HEK293 (cell line): ENCODE measurements around the gene ITPKC.
A peak's percentile ranks its signal among the peaks of the same experiment; 100 is the strongest.

Experiments used
- CTCF ChIA-PET: fragments of 350-600 bp; formaldehyde crosslinking; extraction: SDS; loops from one replicate; lab custom pipeline; 2021; ENCODE audit warnings: antibody characterized with exemption; lab: Yijun Ruan, JAX
- POLR2A ChIA-PET: fragments of 300-600 bp; formaldehyde crosslinking; extraction: SDS; loops from one replicate; lab custom pipeline; 2020; ENCODE audit warnings: antibody characterized with exemption, inconsistent platforms; lab: Yijun Ruan, JAX
- H3K27ac ChIP-seq: fragments of 200-500 bp; sonication (Bioruptor generic); 2 replicates; pipeline ENCODE4 v1.5.1; 2014; ENCODE audit warnings: low read depth, low read length, control low read depth, inconsistent platforms; ENCODE audit errors: extremely low read depth
- H3K36me3 ChIP-seq, 2 experiments: fragments of 200-500 bp in 1 of 2; sonication (Bioruptor generic) in 1 of 2; 1 replicate in 1 of 2; 2 replicates in 1 of 2; pipeline ENCODE4 v1.5.1; 2014 to 2017; ENCODE audit warnings: inconsistent platforms in 2 of 2, low read length in 2 of 2; ENCODE audit not compliant: control insufficient read depth in 2 of 2, insufficient read depth in 1 of 2
- H3K4me1 ChIP-seq: fragments of 200-500 bp; sonication (Bioruptor generic); 2 replicates; pipeline ENCODE4 v1.5.1; 2014; ENCODE audit warnings: mild to moderate bottlenecking, low read length, inconsistent platforms; ENCODE audit not compliant: control insufficient read depth, insufficient read depth
- H3K4me3 ChIP-seq: 2 replicates; pipeline ENCODE4 v1.5.1; 2011; ENCODE audit warnings: low read depth, mild to moderate bottlenecking, control low read depth, low read length, moderate library complexity
- H3K9me3 ChIP-seq: fragments of 200-500 bp; sonication (Bioruptor generic); 2 replicates; pipeline ENCODE4 v1.5.1; 2014; ENCODE audit warnings: low read depth, low read length, inconsistent platforms; ENCODE audit not compliant: control insufficient read depth, insufficient read depth
- FEZF1 ChIP-seq: fragments of 450-650 bp; formaldehyde crosslinking; IDR thresholded peaks from 2 replicates; pipeline ENCODE4 v1.5.1; 2016; ENCODE audit warnings: missing biosample characterization, missing genetic modification characterization
- GLIS1 ChIP-seq: fragments of 450-650 bp; formaldehyde crosslinking; IDR thresholded peaks from 2 replicates; pipeline ENCODE4 v1.5.1; 2016; ENCODE audit warnings: missing biosample characterization, missing genetic modification characterization
- IKZF3 ChIP-seq: fragments of 450-650 bp; IDR thresholded peaks from 2 replicates; pipeline ENCODE4 v1.5.0; 2018; ENCODE audit warnings: missing biosample characterization, mild to moderate bottlenecking, missing genetic modification characterization, moderate library complexity
- KLF16 ChIP-seq: fragments of 450-650 bp; formaldehyde crosslinking; IDR thresholded peaks from 2 replicates; pipeline ENCODE4 v1.5.1; 2017; ENCODE audit warnings: missing biosample characterization, missing genetic modification characterization
- SCRT2 ChIP-seq: fragments of 450-650 bp; formaldehyde crosslinking; IDR thresholded peaks from 2 replicates; pipeline ENCODE4 v1.5.1; 2016; ENCODE audit warnings: missing biosample characterization, missing genetic modification characterization
- TRIM28 ChIP-seq: IDR thresholded peaks from 2 replicates; pipeline ENCODE4 v1.6.1; 2011; ENCODE audit warnings: low read length, control low read depth, borderline replicate concordance
- ZBTB48 ChIP-seq: fragments of 450-650 bp; formaldehyde crosslinking; IDR thresholded peaks from 2 replicates; pipeline ENCODE4 v1.5.1; 2016; ENCODE audit warnings: missing biosample characterization, missing genetic modification characterization
- ZFP41 ChIP-seq: fragments of 450-650 bp; formaldehyde crosslinking; IDR thresholded peaks from 2 replicates; pipeline ENCODE4 v1.5.1; 2016; ENCODE audit warnings: missing biosample characterization, missing genetic modification characterization, borderline replicate concordance
- ZNF112 ChIP-seq: fragments of 450-650 bp; formaldehyde crosslinking; IDR thresholded peaks from 2 replicates; pipeline ENCODE4 v1.5.0; 2017; ENCODE audit warnings: missing biosample characterization, missing genetic modification characterization
- ZNF146 ChIP-seq: fragments of 450-650 bp; formaldehyde crosslinking; IDR thresholded peaks from 2 replicates; pipeline ENCODE4 v1.5.1; 2016; ENCODE audit warnings: missing biosample characterization, missing genetic modification characterization
- ZNF248 ChIP-seq: fragments of 450-650 bp; formaldehyde crosslinking; IDR thresholded peaks from 2 replicates; pipeline ENCODE4 v1.5.1; 2017; ENCODE audit warnings: missing biosample characterization, missing genetic modification characterization
- ZNF354C ChIP-seq: fragments of 450-650 bp; formaldehyde crosslinking; IDR thresholded peaks from 2 replicates; pipeline ENCODE4 v1.5.1; 2016; ENCODE audit warnings: missing biosample characterization, missing genetic modification characterization, low read depth, borderline replicate concordance
- ZNF366 ChIP-seq: fragments of 450-650 bp; formaldehyde crosslinking; conservative IDR thresholded peaks from 2 replicates; pipeline ENCODE4 v1.5.1; 2016; ENCODE audit warnings: missing biosample characterization, missing genetic modification characterization
- ZNF394 ChIP-seq: fragments of 450-650 bp; formaldehyde crosslinking; IDR thresholded peaks from 2 replicates; pipeline ENCODE4 v1.5.1; 2016; ENCODE audit warnings: missing biosample characterization, missing genetic modification characterization, mild to moderate bottlenecking, moderate library complexity, borderline replicate concordance
- ZNF548 ChIP-seq: fragments of 450-650 bp; formaldehyde crosslinking; IDR thresholded peaks from 2 replicates; pipeline ENCODE4 v1.5.1; 2016; ENCODE audit warnings: missing biosample characterization, missing genetic modification characterization
- ZNF555 ChIP-seq: fragments of 450-650 bp; formaldehyde crosslinking; conservative IDR thresholded peaks from 2 replicates; pipeline ENCODE4 v1.5.1; 2017; ENCODE audit warnings: missing biosample characterization, mild to moderate bottlenecking, missing genetic modification characterization, inconsistent platforms
- ZNF585B ChIP-seq: fragments of 450-650 bp; formaldehyde crosslinking; IDR thresholded peaks from 2 replicates; pipeline ENCODE4 v1.5.1; 2016; ENCODE audit warnings: missing biosample characterization, missing genetic modification characterization
- ZNF623 ChIP-seq: fragments of 450-650 bp; formaldehyde crosslinking; IDR thresholded peaks from 2 replicates; pipeline ENCODE4 v1.5.1; 2016; ENCODE audit warnings: missing biosample characterization, missing genetic modification characterization
- ZNF660 ChIP-seq: fragments of 450-650 bp; IDR thresholded peaks from 2 replicates; pipeline ENCODE4 v1.5.1; 2018; ENCODE audit warnings: missing biosample characterization, mild to moderate bottlenecking, missing genetic modification characterization
- ZNF791 ChIP-seq: fragments of 450-650 bp; formaldehyde crosslinking; IDR thresholded peaks from 2 replicates; pipeline ENCODE4 v1.5.1; 2016; ENCODE audit warnings: missing biosample characterization, missing genetic modification characterization
- ZNF792 ChIP-seq: fragments of 450-650 bp; formaldehyde crosslinking; IDR thresholded peaks from 2 replicates; pipeline ENCODE4 v1.5.1; 2016; ENCODE audit warnings: missing biosample characterization, missing genetic modification characterization
- ZNF843 ChIP-seq: fragments of 450-650 bp; formaldehyde crosslinking; IDR thresholded peaks from 2 replicates; pipeline ENCODE4 v1.5.1; 2016; ENCODE audit warnings: missing biosample characterization, missing genetic modification characterization
- TF ChIP-seq, protein P1 (sequence below): fragments of 450-650 bp; formaldehyde crosslinking; IDR thresholded peaks from 2 replicates; pipeline ENCODE4 v1.5.1; 2016; ENCODE audit warnings: missing biosample characterization, missing genetic modification characterization
- TF ChIP-seq, protein P2 (sequence below): fragments of 450-650 bp; formaldehyde crosslinking; IDR thresholded peaks from 2 replicates; pipeline ENCODE4 v1.5.1; 2016; ENCODE audit warnings: missing biosample characterization, missing genetic modification characterization
- TF ChIP-seq, protein P3 (sequence below): fragments of 450-650 bp; formaldehyde crosslinking; IDR thresholded peaks from 2 replicates; pipeline ENCODE4 v1.5.1; 2016; ENCODE audit warnings: missing biosample characterization, missing genetic modification characterization
- TF ChIP-seq, protein P4 (sequence below): fragments of 450-650 bp; formaldehyde crosslinking; IDR thresholded peaks from 2 replicates; pipeline ENCODE4 v1.5.1; 2017; ENCODE audit warnings: missing biosample characterization, missing genetic modification characterization
- TF ChIP-seq, protein P5 (sequence below): fragments of 450-650 bp; formaldehyde crosslinking; IDR thresholded peaks from 2 replicates; pipeline ENCODE4 v1.5.1; 2016; ENCODE audit warnings: missing biosample characterization, missing genetic modification characterization

The ITPKC gene

DNA sequence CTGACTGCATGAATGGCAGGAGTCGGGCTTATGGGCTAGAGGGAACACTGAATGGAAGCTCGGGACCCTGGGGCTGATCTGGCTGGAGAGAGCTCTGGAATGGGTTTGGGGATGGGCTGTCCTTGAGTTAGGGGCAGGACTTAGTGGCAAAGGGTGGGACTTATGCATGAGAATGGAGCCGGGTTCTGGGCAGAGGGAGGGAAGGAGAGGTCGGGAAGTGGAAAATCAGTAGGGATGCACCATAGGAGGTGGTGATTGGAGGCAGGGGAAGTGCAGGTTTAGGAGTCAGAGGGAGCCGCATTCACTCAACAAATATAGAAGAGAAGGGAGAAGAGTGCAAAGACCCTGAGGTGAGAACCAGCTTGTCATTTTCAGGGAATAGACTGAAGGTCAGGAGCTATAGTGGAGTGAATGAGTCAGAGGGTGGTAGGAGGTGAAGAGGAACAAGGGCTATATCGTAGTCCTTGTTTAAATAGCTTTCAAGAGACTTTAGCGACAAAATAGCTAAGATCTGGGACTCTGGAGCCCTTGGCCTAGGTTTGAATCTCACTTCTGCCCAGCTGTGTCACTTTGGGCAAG lies 61.9 kb downstream of the ITPKC start:
- Histone ChIP-seq H3K27ac (peak overlapping the region; percentile 95), H3K9me3 (no peaks in the 10 kb centered on the region), H3K36me3 (peaks cover 0 to 16% of the 10 kb centered on the region in 2 experiments; a peak in 1 of 3 replicates), H3K4me1 (peaks cover 13% of the 10 kb centered on the region), H3K4me3 (peak overlapping the region; percentile 68)
- POLR2A ChIA-PET, result interaction anchor here (0.8 to 3.2 kb wide), 39 partner anchors 9 to 1343 kb away, joined by 3 to 180 read pairs (median 6); partner anchors contain the start of genes ACTMAP, B9D2, COQ8B and EGLN2
- CTCF ChIA-PET, result interaction anchor here (0.6 to 6.4 kb wide), 19 partner anchors 7 to 572 kb away, joined by 3 to 61 read pairs (median 4); partner anchors contain the start of gene EGLN2
- TF ChIP-seq GLIS1 (tag by site-specific recombination), result 0 out of 2 replicates have a peak, but pooled peaks have one; percentile 6
- TF ChIP-seq ZNF112, result no peak
- TF ChIP-seq ZNF585B (tag by site-specific recombination), result no peak
- TF ChIP-seq, protein P1, sequence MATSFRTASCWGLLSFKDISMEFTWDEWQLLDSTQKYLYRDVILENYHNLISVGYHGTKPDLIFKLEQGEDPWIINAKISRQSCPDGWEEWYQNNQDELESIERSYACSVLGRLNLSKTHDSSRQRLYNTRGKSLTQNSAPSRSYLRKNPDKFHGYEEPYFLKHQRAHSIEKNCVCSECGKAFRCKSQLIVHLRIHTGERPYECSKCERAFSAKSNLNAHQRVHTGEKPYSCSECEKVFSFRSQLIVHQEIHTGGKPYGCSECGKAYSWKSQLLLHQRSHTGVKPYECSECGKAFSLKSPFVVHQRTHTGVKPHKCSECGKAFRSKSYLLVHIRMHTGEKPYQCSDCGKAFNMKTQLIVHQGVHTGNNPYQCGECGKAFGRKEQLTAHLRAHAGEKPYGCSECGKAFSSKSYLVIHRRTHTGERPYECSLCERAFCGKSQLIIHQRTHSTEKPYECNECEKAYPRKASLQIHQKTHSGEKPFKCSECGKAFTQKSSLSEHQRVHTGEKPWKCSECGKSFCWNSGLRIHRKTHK (tag by site-specific recombination), result no peak
- TF ChIP-seq ZBTB48 (tag by site-specific recombination), result peak; percentile 88
- TF ChIP-seq ZNF394 (tag by site-specific recombination), result no peak
- peak; percentile 13; the same call in 1 of the 2 replicates for TF ChIP-seq ZNF843 (tag by site-specific recombination)
- no peak for TF ChIP-seq FEZF1 (tag by site-specific recombination)
- TF ChIP-seq TRIM28, result no peak
- TF ChIP-seq, protein P2, sequence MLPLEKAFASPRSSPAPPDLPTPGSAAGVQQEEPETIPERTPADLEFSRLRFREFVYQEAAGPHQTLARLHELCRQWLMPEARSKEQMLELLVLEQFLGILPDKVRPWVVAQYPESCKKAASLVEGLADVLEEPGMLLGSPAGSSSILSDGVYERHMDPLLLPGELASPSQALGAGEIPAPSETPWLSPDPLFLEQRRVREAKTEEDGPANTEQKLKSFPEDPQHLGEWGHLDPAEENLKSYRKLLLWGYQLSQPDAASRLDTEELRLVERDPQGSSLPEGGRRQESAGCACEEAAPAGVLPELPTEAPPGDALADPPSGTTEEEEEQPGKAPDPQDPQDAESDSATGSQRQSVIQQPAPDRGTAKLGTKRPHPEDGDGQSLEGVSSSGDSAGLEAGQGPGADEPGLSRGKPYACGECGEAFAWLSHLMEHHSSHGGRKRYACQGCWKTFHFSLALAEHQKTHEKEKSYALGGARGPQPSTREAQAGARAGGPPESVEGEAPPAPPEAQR (tag by site-specific recombination), result no peak; the same call in 1 of the 2 replicates
- TF ChIP-seq ZNF660 (tag by site-specific recombination), result no peak
- TF ChIP-seq, protein P3, sequence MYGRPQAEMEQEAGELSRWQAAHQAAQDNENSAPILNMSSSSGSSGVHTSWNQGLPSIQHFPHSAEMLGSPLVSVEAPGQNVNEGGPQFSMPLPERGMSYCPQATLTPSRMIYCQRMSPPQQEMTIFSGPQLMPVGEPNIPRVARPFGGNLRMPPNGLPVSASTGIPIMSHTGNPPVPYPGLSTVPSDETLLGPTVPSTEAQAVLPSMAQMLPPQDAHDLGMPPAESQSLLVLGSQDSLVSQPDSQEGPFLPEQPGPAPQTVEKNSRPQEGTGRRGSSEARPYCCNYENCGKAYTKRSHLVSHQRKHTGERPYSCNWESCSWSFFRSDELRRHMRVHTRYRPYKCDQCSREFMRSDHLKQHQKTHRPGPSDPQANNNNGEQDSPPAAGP (tag by site-specific recombination), result peak; percentile 12; the same call in 1 of the 2 replicates
- TF ChIP-seq ZNF146, result no peak
- TF ChIP-seq ZNF354C (tag by site-specific recombination), result no peak
- no peak for TF ChIP-seq ZFP41 (tag by site-specific recombination)
- no peak for TF ChIP-seq ZNF248 (tag by site-specific recombination)
- TF ChIP-seq ZNF366 (tag by site-specific recombination), result peak; percentile 84
- no peak for TF ChIP-seq ZNF548 (tag by site-specific recombination)
- TF ChIP-seq ZNF555 (tag by site-specific recombination), result no peak
- peak; percentile 77 for TF ChIP-seq IKZF3
- TF ChIP-seq ZNF791 (tag by site-specific recombination), result no peak
- TF ChIP-seq, protein P4, sequence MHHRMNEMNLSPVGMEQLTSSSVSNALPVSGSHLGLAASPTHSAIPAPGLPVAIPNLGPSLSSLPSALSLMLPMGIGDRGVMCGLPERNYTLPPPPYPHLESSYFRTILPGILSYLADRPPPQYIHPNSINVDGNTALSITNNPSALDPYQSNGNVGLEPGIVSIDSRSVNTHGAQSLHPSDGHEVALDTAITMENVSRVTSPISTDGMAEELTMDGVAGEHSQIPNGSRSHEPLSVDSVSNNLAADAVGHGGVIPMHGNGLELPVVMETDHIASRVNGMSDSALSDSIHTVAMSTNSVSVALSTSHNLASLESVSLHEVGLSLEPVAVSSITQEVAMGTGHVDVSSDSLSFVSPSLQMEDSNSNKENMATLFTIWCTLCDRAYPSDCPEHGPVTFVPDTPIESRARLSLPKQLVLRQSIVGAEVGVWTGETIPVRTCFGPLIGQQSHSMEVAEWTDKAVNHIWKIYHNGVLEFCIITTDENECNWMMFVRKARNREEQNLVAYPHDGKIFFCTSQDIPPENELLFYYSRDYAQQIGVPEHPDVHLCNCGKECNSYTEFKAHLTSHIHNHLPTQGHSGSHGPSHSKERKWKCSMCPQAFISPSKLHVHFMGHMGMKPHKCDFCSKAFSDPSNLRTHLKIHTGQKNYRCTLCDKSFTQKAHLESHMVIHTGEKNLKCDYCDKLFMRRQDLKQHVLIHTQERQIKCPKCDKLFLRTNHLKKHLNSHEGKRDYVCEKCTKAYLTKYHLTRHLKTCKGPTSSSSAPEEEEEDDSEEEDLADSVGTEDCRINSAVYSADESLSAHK (tag by site-specific recombination), result no peak
- TF ChIP-seq SCRT2, result no peak
- peak; percentile 47 for TF ChIP-seq KLF16 (tag by site-specific recombination)
- TF ChIP-seq ZNF792 (tag by site-specific recombination), result 0 out of 2 replicates have a peak, but pooled peaks have one; percentile 14
- TF ChIP-seq, protein P5, sequence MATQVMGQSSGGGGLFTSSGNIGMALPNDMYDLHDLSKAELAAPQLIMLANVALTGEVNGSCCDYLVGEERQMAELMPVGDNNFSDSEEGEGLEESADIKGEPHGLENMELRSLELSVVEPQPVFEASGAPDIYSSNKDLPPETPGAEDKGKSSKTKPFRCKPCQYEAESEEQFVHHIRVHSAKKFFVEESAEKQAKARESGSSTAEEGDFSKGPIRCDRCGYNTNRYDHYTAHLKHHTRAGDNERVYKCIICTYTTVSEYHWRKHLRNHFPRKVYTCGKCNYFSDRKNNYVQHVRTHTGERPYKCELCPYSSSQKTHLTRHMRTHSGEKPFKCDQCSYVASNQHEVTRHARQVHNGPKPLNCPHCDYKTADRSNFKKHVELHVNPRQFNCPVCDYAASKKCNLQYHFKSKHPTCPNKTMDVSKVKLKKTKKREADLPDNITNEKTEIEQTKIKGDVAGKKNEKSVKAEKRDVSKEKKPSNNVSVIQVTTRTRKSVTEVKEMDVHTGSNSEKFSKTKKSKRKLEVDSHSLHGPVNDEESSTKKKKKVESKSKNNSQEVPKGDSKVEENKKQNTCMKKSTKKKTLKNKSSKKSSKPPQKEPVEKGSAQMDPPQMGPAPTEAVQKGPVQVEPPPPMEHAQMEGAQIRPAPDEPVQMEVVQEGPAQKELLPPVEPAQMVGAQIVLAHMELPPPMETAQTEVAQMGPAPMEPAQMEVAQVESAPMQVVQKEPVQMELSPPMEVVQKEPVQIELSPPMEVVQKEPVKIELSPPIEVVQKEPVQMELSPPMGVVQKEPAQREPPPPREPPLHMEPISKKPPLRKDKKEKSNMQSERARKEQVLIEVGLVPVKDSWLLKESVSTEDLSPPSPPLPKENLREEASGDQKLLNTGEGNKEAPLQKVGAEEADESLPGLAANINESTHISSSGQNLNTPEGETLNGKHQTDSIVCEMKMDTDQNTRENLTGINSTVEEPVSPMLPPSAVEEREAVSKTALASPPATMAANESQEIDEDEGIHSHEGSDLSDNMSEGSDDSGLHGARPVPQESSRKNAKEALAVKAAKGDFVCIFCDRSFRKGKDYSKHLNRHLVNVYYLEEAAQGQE (tag by site-specific recombination), result peak; percentile 19; the same call in 1 of the 2 replicates
- TF ChIP-seq ZNF623 (tag by site-specific recombination), result peak; percentile 22; the same call in 1 of the 2 replicates
